Measurements from ENCODE around the gene SLC25A47. TPM values are rescaled to one million over a fixed set of nuclear protein-coding genes. Genes with fewer than 3 reads are reported as not detected.
A peak's percentile ranks its signal among the peaks of the same experiment; 100 is the strongest.
"Not testable (repeated sequence)": the region's sequence is repeated elsewhere in the genome, so short reads cannot be mapped to it uniquely, and the experiment has no call there.

SLC25A47 gene
- total RNA-seq, 1 donor: not detected

GRCh38 chr14:100281286-100282082 lies 41.7 kb upstream of the SLC25A47 start:
- no peak for DNase-seq (ENCODE audit: low read depth)
- TF ChIP-seq CTCF (IDR thresholded peaks at IDR 0.05; ENCODE audit: insufficient read depth, low read depth, low read length): no peak
- H3K4me3 ChIP-seq (ENCODE audit: low read depth, low read length): no peak overlapping the region

GRCh38 chr14:100282083-100282350 lies 41.1 kb upstream of the SLC25A47 start:
- no peak for TF ChIP-seq CTCF (IDR thresholded peaks at IDR 0.05; ENCODE audit: insufficient read depth, low read depth, low read length)
- H3K4me3 ChIP-seq (ENCODE audit: low read depth, low read length): no peak overlapping the region
- no peak for DNase-seq (ENCODE audit: low read depth)

GRCh38 chr14:100282766-100283419 lies 40.2 kb upstream of the SLC25A47 start:
- no peak for TF ChIP-seq CTCF (IDR thresholded peaks at IDR 0.05; ENCODE audit: insufficient read depth, low read depth, low read length)
- DNase-seq (ENCODE audit: low read depth): no peak
- H3K4me3 ChIP-seq (ENCODE audit: low read depth, low read length): no peak overlapping the region

- DNase-seq (ENCODE audit: low read depth); H3K4me3 ChIP-seq (ENCODE audit: low read depth, low read length): not testable (repeated sequence)
Measured at GRCh38 chr14:100283436-100283835, 39.7 kb upstream of the SLC25A47 start.

GRCh38 chr14:100283984-100284881 lies 38.9 kb upstream of the SLC25A47 start:
- no peak for TF ChIP-seq CTCF (IDR thresholded peaks at IDR 0.05; ENCODE audit: insufficient read depth, low read depth, low read length)
- peak overlapping the region; percentile 68 for H3K4me3 ChIP-seq (ENCODE audit: low read depth, low read length)

GRCh38 chr14:100285021-100285912 lies 37.9 kb upstream of the SLC25A47 start:
- TF ChIP-seq CTCF (IDR thresholded peaks at IDR 0.05; ENCODE audit: insufficient read depth, low read depth, low read length): peak; percentile 86
- DNase-seq (ENCODE audit: low read depth): peak; percentile 53
- H3K4me3 ChIP-seq (ENCODE audit: low read depth, low read length): peak overlapping the region; percentile 70

More at GRCh38 chr14:100283984-100284881, 38.9 kb upstream of the SLC25A47 start:
- no peak for DNase-seq (ENCODE audit: low read depth)

All from fibroblast of villous mesenchyme (primary cell).